IPS-20b (cell line): ENCODE results near the gene CCDC68.

ENCODE experiments used
- H3K27ac ChIP-seq: one replicate; pipeline ENCODE4 v1.5.1; 2013; ENCODE audit warnings: low read length
- H3K27me3 ChIP-seq: 2 replicates; pipeline ENCODE4 v1.6.1; 2013; ENCODE audit warnings: mild to moderate bottlenecking, low read length, inconsistent platforms; ENCODE audit not compliant: insufficient read depth
- H3K36me3 ChIP-seq: 2 replicates; pipeline ENCODE4 v1.6.1; 2013; ENCODE audit warnings: low read depth, mild to moderate bottlenecking, inconsistent platforms, low read length, moderate library complexity; ENCODE audit not compliant: insufficient read depth
- H3K4me1 ChIP-seq: 2 replicates; pipeline ENCODE4 v1.6.1; 2013; ENCODE audit warnings: mild to moderate bottlenecking, control low read depth, inconsistent platforms, low read length, moderate library complexity; ENCODE audit not compliant: insufficient read depth
- H3K4me3 ChIP-seq: 2 replicates; pipeline ENCODE4 v1.5.1; 2013; ENCODE audit warnings: mild to moderate bottlenecking, low read length, inconsistent platforms
- H3K9ac ChIP-seq: 2 replicates; pipeline ENCODE4 v1.6.1; 2013; ENCODE audit warnings: low read depth, mild to moderate bottlenecking, inconsistent platforms, low read length, moderate library complexity
- H3K9me3 ChIP-seq: 2 replicates; pipeline ENCODE4 v1.6.1; 2013; ENCODE audit warnings: mild to moderate bottlenecking, low read depth, low read length, inconsistent platforms; ENCODE audit not compliant: insufficient read depth

The CCDC68 gene, protein sequence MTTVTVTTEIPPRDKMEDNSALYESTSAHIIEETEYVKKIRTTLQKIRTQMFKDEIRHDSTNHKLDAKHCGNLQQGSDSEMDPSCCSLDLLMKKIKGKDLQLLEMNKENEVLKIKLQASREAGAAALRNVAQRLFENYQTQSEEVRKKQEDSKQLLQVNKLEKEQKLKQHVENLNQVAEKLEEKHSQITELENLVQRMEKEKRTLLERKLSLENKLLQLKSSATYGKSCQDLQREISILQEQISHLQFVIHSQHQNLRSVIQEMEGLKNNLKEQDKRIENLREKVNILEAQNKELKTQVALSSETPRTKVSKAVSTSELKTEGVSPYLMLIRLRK

DNA sequence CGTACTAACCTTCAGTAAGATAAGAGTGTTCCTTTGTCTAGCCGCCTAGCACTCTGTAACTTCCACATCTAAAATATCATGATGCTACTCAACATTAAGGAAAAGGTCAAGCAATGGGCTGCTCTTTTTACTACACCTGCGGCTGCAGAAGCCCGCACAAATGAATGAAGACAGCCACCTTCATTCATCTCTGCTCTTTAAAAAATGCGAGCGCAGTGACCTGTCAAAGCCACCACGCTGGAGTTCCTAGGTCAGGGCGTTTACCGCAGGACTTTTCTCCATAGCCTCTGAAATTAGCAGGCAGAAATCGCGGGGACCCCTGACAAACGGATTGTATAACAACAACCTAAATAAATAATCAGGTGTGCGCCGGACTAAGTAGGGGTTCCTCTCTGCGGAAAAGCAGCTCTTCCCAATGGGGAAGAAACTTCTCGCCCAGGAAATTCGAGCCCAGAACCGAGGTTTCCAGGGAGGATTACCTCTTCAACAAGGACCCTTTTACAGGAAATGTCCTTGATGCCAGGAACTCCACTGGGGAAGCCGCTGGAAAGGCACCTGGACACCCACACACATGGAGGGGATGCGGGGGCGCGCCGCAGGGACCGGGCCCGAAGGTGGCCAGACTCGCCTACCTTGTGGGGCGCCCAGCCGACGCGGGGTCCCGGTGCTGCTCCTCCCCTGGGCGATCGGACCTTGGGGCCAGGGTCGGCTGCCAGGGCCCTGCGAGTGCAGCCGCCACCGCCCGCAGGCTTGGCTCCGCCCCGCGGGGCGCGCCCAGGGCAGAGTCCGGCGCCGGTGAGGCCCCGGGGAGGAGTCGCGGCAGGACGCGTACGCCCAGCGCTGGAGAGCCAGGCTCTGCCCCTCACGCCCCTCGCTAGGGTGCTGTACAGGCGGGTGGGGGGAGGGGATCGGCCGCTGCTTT lies at the start of gene CCDC68:
CCDC68 (minus strand) TSS at position 758 of the 922 bp plus-strand sequence. CDS start 16,670 bp downstream, outside the sequence.
- Histone ChIP-seq H3K36me3 (no peaks in the 10 kb centered on the region), H3K4me1 (no peaks in the 10 kb centered on the region), H3K27me3 (peaks cover 19% of the 10 kb centered on the region; the same call in 1 of the 2 replicates), H3K9me3 (no peaks in the 10 kb centered on the region), H3K27ac (no peak within 1 kb of the TSS), H3K4me3 (peak within 1 kb of the TSS; percentile 77), H3K9ac (peak within 1 kb of the TSS; percentile 41; the same call in 1 of the 2 replicates)

DNA sequence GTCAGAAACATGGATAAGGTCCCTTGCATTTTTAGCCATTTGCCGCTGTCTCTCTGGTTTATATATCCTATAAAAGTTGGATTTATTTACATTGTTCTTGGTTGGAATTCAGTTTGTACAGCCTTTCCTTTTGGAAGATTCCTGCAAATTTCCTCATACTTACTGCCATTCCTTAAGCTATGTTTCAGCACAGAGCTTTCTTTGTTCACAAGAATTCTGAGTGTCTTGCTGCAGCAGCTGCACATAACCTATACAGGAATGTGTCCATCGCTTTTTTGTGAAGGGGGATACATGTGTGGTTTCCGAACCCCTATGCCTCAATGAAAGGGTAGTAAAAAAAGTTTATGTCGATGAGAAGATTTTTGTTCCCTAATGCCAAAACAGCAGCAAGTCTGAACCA lies 48.3 kb upstream of the CCDC68 start:
- no peak overlapping the region for H3K27ac ChIP-seq
- H3K4me1 ChIP-seq = no peaks in the 10 kb centered on the region
- H3K9me3 ChIP-seq = no peaks in the 10 kb centered on the region
- H3K36me3 ChIP-seq = no peaks in the 10 kb centered on the region
- H3K27me3 ChIP-seq = no peaks in the 10 kb centered on the region
- no peak overlapping the region for H3K9ac ChIP-seq
- H3K4me3 ChIP-seq = no peak overlapping the region

DNA sequence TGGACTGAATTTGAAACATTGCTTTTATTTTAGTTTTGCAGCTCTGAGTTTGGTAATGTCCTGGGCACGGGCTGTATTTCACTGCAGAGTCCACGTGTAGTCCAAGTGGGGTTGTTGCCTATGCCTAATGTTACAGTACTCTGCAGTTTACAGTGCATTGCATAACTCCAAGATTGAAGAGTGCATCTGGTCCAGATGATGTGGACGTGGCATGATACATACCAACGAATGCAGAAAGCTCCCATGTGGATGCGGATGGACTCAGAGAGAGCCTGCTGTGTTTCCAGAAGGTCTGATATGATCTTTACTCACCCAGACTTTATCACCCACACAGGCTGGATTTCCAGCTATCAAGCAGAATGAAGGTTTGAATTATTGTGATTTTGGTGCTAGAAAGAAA lies 44.4 kb upstream of the CCDC68 start:
- Histone ChIP-seq H3K9ac (no peak overlapping the region), H3K36me3 (no peaks in the 10 kb centered on the region), H3K4me1 (peaks cover 7% of the 10 kb centered on the region; the same call in 1 of the 2 replicates), H3K4me3 (no peak overlapping the region), H3K27ac (no peak overlapping the region), H3K9me3 (no peaks in the 10 kb centered on the region), H3K27me3 (no peaks in the 10 kb centered on the region)

DNA sequence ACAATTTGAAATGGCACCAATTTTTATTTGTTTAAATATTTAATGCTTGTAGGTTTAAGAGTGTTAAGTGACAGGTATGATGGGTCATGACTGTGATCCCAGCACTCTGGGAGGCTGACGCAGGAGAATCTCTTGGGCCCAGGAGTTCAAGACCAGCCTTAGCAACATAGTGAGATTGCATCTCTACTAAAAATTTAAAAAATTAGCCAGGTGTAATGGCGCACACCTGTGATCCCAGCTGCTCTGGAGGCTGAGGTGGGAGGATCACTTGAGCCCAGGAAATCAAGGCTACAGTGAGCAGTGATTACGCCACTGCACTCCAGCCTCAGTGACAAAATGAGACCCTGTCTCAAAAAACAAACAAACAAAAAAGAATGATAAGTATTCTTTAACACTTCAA lies 43.0 kb upstream of the CCDC68 start:
- Histone ChIP-seq H3K4me3 (no peak overlapping the region), H3K27ac (no peak overlapping the region), H3K9me3 (no peaks in the 10 kb centered on the region), H3K27me3 (no peaks in the 10 kb centered on the region), H3K36me3 (no peaks in the 10 kb centered on the region), H3K4me1 (peaks cover 7% of the 10 kb centered on the region; the same call in 1 of the 2 replicates), H3K9ac (no peak overlapping the region)

DNA sequence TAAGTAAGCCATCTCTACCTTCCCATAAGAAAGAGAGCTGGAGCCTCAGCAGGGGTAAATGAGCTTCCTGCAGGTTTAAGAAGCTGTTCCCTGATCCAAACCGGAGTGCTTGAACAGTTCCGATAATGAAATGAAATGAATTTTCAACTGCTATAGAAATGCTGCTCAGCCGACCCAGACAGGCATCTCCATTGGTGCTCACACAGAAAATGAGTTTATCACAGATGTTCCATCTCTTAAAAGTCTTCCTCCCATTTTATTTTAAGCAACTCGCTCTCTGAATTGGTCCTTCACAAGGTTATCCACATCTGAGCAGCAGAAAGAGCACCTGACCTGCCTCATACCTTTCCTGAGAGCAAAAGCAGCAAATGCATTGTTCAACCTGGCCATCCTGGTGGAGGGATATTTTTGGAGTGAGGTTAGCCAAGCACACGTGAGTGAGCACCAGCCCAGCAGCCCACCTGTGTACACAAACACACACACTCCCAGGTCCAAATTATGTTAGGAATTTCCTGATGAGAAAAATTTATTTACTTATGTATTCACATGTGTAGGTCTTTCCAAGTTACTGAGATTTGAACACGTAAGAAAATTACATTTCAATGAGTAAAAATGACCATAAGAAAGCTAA lies 42.2 kb upstream of the CCDC68 start:
- Histone ChIP-seq H3K4me1 (peaks cover 7% of the 10 kb centered on the region; the same call in 1 of the 2 replicates), H3K9me3 (no peaks in the 10 kb centered on the region), H3K27ac (no peak overlapping the region), H3K4me3 (no peak overlapping the region), H3K27me3 (no peaks in the 10 kb centered on the region), H3K36me3 (no peaks in the 10 kb centered on the region), H3K9ac (no peak overlapping the region)

DNA sequence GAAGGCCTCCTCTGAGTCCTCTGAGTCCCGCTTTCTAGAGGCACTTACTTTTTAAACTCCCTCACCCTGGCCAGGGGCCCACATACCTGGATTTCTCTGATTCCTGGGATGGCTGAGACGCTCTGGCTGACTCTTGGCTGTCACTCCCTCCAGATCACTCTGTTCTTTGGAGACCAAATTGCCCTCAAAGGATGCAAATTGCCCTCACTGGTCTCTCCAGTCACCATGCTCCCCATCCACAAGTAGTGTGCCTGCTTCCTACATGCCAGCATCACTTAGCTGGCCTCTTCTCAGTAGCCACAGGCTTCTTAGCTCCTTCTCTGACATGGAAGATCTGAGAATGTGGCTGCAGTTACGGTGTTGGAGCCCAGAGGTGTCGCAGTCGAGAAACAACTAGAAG lies 41.3 kb upstream of the CCDC68 start:
- Histone ChIP-seq H3K4me3 (no peak overlapping the region), H3K36me3 (no peaks in the 10 kb centered on the region), H3K27ac (no peak overlapping the region), H3K9ac (no peak overlapping the region), H3K4me1 (peaks cover 7% of the 10 kb centered on the region; the same call in 1 of the 2 replicates), H3K27me3 (no peaks in the 10 kb centered on the region), H3K9me3 (no peaks in the 10 kb centered on the region)

DNA sequence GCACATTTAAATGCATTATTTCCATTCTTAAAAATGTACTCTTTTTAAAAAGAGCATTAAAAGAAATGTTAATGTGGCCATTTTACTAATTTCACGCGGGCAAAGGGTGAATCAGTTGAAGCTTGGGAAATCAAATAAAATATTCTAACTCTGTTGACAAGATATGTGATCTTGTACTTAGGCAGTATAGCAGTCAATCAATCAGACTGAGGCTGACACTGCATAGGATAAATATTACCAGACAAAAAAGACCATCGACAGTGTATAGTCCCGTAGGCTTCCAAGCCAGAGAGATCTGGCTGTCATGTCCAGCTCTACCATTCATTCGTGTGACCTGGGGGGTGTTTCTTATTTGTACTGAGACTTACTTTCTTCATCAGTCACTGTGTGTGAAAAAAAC lies 39.8 kb upstream of the CCDC68 start:
- H3K9ac ChIP-seq = no peak overlapping the region
- no peaks in the 10 kb centered on the region for H3K36me3 ChIP-seq
- no peaks in the 10 kb centered on the region for H3K27me3 ChIP-seq
- H3K27ac ChIP-seq = no peak overlapping the region
- no peak overlapping the region for H3K4me3 ChIP-seq
- H3K9me3 ChIP-seq = no peaks in the 10 kb centered on the region
- peaks cover 7% of the 10 kb centered on the region; the same call in 1 of the 2 replicates for H3K4me1 ChIP-seq

DNA sequence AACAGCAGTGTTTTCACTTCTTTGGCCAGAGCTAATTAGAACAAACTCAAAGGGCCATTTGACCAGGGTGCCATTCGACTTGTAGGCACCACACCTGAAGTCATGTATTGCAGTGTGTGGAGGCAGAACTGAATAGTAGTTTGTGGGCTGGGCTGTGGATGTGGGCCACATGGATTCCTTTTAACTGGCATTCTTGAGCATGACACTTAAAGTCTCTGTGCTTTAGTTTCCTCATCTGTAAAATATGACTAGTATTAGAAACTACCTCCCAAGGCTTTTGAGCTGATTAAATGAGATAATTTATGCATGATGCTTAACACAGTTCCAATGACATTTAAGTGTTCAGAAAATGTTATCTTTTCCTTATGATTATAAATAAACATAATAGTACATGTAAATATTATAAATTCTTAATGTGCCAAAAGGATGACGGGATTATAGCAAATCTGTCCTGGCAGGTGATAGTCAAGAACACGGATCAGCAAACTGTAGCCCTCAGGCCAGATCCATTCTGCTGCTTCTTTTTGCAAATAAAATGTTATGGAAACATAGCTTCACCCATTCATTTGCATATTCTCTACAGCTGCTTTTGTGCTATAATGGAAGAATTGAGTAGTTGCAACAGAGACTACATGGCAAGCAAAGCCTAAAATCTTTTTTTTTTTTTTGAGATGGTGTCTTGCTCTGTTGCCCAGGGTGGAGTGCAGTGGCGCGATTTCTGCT lies 36.3 kb upstream of the CCDC68 start:
- H3K9me3 ChIP-seq = no peaks in the 10 kb centered on the region
- H3K4me1 ChIP-seq = no peaks in the 10 kb centered on the region
- H3K4me3 ChIP-seq = no peak overlapping the region
- no peak overlapping the region for H3K27ac ChIP-seq
- H3K27me3 ChIP-seq = no peaks in the 10 kb centered on the region
- no peaks in the 10 kb centered on the region for H3K36me3 ChIP-seq
- H3K9ac ChIP-seq = no peak overlapping the region

DNA sequence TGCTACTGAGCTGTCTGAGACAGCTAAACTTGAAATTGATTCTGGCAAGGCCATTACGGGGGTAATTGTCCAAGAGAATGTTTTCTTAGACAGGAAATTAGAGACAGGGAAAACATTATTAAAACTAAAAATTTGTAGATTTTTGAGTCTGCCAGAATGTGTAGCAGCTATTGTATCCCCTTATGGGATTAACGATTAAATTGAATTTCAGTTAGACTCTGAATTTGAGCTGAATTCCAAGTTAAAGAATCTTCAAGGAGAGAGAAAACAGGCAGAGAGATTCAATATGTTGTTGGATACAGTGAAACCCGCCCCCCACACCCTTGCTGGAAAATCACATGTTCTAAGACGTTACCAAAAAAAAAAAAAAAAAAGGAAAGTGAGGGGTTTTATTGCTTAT lies 32.7 kb upstream of the CCDC68 start:
- no peaks in the 10 kb centered on the region for H3K36me3 ChIP-seq
- H3K4me3 ChIP-seq = no peak overlapping the region
- H3K27ac ChIP-seq = no peak overlapping the region
- no peak overlapping the region for H3K9ac ChIP-seq
- H3K9me3 ChIP-seq = no peaks in the 10 kb centered on the region
- H3K27me3 ChIP-seq = no peaks in the 10 kb centered on the region
- H3K4me1 ChIP-seq = no peaks in the 10 kb centered on the region

DNA sequence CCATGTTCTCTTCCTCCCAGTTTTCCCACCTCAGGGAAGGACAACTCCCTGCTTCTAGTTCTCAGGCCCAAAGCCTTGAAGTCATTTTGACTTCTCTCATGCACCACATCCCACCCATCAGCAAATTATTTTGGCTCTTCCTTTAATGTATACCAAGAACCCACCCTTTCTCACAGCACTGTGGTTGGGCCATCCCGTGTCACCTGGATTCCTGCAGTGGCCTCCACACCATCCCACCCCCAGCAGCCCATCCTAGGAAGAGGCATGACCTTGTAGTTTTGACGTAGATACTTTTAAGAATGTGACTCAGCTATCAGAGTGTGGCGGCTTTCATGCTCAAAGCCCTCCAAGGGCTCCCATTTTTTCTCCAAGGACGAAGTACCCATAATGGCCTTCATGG lies 25.6 kb upstream of the CCDC68 start:
- H3K4me1 ChIP-seq = no peaks in the 10 kb centered on the region
- H3K27ac ChIP-seq = no peak overlapping the region
- no peaks in the 10 kb centered on the region for H3K9me3 ChIP-seq
- no peak overlapping the region for H3K9ac ChIP-seq
- H3K36me3 ChIP-seq = no peaks in the 10 kb centered on the region
- H3K27me3 ChIP-seq = no peaks in the 10 kb centered on the region
- no peak overlapping the region for H3K4me3 ChIP-seq

DNA sequence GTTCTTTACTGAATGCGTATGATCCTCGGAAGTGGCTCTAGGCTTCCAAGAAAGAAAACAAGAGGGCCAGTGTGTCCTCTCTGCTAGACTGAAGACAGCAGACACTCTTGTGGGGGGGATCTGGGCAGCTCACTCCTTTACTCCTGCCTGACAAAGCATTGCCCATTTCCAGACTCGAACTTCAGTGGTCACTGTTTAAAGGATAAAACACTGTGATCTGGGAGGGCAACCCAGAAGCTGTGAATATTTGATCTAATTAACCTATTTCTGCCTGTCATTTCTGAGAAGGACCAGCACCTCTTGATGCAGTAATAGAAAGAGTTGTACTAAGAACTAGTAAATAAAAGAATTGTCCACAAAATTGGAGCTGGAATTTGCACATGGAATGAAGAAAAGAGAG lies 24.5 kb upstream of the CCDC68 start:
- no peaks in the 10 kb centered on the region for H3K9me3 ChIP-seq
- H3K9ac ChIP-seq = no peak overlapping the region
- no peak overlapping the region for H3K4me3 ChIP-seq
- no peaks in the 10 kb centered on the region for H3K4me1 ChIP-seq
- H3K27ac ChIP-seq = no peak overlapping the region
- no peaks in the 10 kb centered on the region for H3K36me3 ChIP-seq
- no peaks in the 10 kb centered on the region for H3K27me3 ChIP-seq
